Subcutaneous adipose tissue (tissue), 4 donors: ENCODE measurements around the gene CIB2. TPM values are rescaled to one million over a fixed set of nuclear protein-coding genes. Genes with fewer than 3 reads are reported as not detected.

Experiments
- total RNA-seq, 4 donors: library from RNA; depleted of rRNA; stranded (reverse); fragments of >200 nt; gene quantifications; one replicate each; pipeline ENCODE4 v1.1.0, GENCODE V29; 2016
- TF ChIP-seq, protein P1 (sequence below): fragments of 450-650 bp; IDR thresholded peaks from one replicate; pipeline ENCODE4 v1.5.1; 2016; ENCODE audit warnings: low read depth, mild to moderate bottlenecking, control low read depth, antibody characterized with exemption, moderate library complexity

CIB2 gene
- total RNA-seq, 4 donors from 2014 or later = 3.2 to 6.4 (median 5.9) TPM

- TF ChIP-seq, protein P1, sequence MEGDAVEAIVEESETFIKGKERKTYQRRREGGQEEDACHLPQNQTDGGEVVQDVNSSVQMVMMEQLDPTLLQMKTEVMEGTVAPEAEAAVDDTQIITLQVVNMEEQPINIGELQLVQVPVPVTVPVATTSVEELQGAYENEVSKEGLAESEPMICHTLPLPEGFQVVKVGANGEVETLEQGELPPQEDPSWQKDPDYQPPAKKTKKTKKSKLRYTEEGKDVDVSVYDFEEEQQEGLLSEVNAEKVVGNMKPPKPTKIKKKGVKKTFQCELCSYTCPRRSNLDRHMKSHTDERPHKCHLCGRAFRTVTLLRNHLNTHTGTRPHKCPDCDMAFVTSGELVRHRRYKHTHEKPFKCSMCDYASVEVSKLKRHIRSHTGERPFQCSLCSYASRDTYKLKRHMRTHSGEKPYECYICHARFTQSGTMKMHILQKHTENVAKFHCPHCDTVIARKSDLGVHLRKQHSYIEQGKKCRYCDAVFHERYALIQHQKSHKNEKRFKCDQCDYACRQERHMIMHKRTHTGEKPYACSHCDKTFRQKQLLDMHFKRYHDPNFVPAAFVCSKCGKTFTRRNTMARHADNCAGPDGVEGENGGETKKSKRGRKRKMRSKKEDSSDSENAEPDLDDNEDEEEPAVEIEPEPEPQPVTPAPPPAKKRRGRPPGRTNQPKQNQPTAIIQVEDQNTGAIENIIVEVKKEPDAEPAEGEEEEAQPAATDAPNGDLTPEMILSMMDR = no peak
These were observed 43.1 kb downstream of the CIB2 start for GRCh38 chr15:78087951-78088772.

DNA sequence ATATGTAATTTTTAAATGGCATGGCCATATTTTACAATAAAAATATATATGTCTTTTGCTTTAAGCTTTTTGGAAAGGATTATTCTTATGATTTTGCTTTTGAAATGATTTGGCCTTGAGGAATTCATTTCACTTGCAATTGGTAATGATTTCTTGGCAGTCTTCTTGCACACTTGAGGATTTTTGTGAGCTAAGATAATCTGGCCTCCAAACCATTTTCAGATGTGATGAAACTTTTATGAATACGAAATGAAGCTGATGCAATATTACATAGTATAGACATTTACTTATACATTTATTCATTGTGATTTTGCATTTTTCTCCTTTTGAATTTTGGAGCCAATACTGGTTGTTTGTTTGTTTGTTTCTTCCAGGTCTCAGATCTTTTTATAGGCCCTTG lies 45.3 kb downstream of the CIB2 start:
- TF ChIP-seq, protein P1 = no peak

DNA sequence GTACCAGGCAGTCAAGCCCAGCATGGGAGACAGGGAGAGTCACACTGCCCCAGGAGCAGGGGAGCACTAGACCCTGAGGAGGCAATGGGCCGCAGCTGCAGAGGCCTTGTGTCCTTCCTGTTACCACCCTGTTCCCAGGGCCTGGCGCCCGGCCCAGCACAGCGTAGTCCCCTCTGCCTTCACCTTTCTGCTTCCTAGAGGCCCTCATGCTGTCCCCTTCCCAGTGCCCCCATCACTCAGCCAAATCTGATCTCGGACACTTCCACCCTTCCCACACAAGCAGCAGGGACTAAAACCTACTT lies 46.8 kb downstream of the CIB2 start:
- TF ChIP-seq, protein P1 = no peak

GRCh38 chr15:78083687-78084448 lies 47.4 kb downstream of the CIB2 start:
- TF ChIP-seq, protein P1 = no peak

DNA sequence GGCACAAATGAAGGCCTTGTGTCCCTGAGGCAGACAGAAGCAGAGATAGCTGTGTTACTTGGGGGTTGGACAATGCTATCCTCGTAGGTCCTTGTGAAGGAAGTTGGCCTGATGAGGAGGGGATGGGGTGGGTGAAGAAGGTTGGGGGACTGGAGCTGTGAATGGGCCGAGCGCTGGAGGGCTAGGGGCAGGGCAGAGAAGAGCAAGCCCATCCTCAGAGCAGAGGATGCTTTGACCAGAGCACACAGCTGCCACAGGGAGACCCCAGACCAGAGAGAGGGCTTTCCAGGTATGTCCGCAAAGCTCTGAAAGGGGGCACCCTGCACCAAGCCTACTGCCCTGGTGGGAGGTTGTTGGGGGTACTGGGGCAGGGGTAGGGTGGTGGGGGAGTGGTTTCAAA lies 48.1 kb downstream of the CIB2 start:
- TF ChIP-seq, protein P1 = no peak

GRCh38 chr15:78082743-78083110 lies 48.5 kb downstream of the CIB2 start:
- TF ChIP-seq, protein P1 = no peak

DNA sequence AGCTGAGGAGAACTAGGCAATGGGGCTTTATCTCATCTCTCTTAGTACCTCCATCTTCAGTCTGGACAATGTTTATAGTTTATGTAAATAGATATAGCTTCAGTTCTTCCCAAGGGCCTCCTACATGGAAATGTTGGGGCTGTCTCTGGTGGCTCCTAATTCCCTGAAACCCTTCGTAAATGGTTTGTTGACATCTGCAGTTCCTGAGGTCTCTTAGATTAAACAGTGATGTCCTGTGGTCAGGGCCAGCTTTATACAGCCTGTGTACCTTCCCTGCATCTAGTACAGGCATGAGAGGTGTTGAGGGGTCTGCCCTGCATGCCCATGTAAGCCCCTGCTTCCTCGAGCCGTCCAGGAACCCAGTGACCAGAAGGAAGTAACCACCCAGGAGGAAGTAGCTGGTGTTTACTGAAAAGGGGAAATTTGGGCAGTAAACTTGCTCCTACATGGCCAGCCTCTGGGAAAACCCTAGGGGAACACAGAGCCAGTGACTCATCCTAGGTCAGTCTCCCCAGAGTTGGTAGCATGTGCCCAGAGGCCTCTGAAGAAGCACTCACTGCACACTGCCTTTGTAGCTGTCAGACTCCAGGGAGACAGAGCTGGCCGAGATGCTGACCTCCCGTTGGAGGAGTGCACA lies 49.0 kb downstream of the CIB2 start:
- TF ChIP-seq, protein P1 = no peak
